Prostate gland (tissue), 2 donors: ENCODE data around the gene ASIC4.
A peak's percentile ranks its signal among the peaks of the same experiment; 100 is the strongest.

Experiments used
- CTCF ChIP-seq, 4 experiments: fragments of 200-600 bp in 2 of 4; fragments of 450-650 bp in 2 of 4; sonication (generic) in 2 of 4; IDR thresholded peaks; 1 replicate in 3 of 4; 2 replicates in 1 of 4; pipeline ENCODE4 v1.5.1; 2016 to 2019; ENCODE audit warnings: antibody characterized with exemption in 4 of 4, mild to moderate bottlenecking in 2 of 4, moderate library complexity in 2 of 4
- POLR2A ChIP-seq: fragments of 450-650 bp; IDR thresholded peaks from one replicate; pipeline ENCODE4 v1.6.1; 2016; ENCODE audit warnings: antibody characterized with exemption, mild to moderate bottlenecking
- POLR2AphosphoS5 ChIP-seq: sonication (generic); formaldehyde crosslinking; IDR thresholded peaks from one replicate; pipeline ENCODE4 v1.6.1; 2017; ENCODE audit warnings: antibody characterized with exemption

GRCh38 chr2:219475697-219476651 is 38.3 kb upstream of the ASIC4 start:
- peak; percentile 60 to 82 (median 76) for TF ChIP-seq CTCF (IDR thresholded peaks at IDR 0.05)
- TF ChIP-seq POLR2A: no peak
- TF ChIP-seq POLR2AphosphoS5: no peak
